Measurements from ENCODE around the gene CDHR2. TPM values are rescaled to one million over a fixed set of nuclear protein-coding genes. Genes with fewer than 3 reads are reported as not detected.

Gene CDHR2
- total and polyA plus RNA-seq, 2 of the 13 experiments (the other 11 are each of a cell fraction or from before 2014, with no cell fraction given), result 17.9 to 20.9 TPM

GRCh38 chr5:176534640-176535039 is 14.5 kb upstream of the CDHR2 start (continued):
- no peak for TF ChIP-seq MAFK (conservative IDR thresholded peaks at IDR 0.05 in 1 of 2, IDR thresholded peaks at IDR 0.05 in 1 of 2; ENCODE audit: low read length in 2 of 2)
- peak; percentile 5; the same call in 1 of the 2 replicates for TF ChIP-seq ZNF768 (CRISPR knock-in tag; IDR thresholded peaks at IDR 0.05)
- 0 out of 2 replicates have a peak, but pooled peaks have one; percentile 9 for TF ChIP-seq ZNF33B (CRISPR knock-in tag; IDR thresholded peaks at IDR 0.05)
- no peak for TF ChIP-seq ZNF260 (CRISPR knock-in tag; IDR thresholded peaks at IDR 0.05; ENCODE audit: borderline replicate concordance, low read depth)
- TF ChIP-seq EP300 (IDR thresholded peaks at IDR 0.05; ENCODE audit: low read depth in 2 of 2, low read length in 2 of 2), result no peak
- no peak for TF ChIP-seq EP300 (CRISPR knock-in tag; IDR thresholded peaks at IDR 0.05; ENCODE audit: borderline replicate concordance)
- no peak for TF ChIP-seq MIER3 (CRISPR knock-in tag; IDR thresholded peaks at IDR 0.05; ENCODE audit: borderline replicate concordance)
- no peak for TF ChIP-seq ZNF737 (CRISPR knock-in tag; IDR thresholded peaks at IDR 0.05; ENCODE audit: borderline replicate concordance)
- 0 out of 2 replicates have a peak, but pooled peaks have one; percentile 3 for TF ChIP-seq REPIN1 (CRISPR knock-in tag; IDR thresholded peaks at IDR 0.05; ENCODE audit: borderline replicate concordance, low read depth)
- TF ChIP-seq TFAP4 (IDR thresholded peaks at IDR 0.05; ENCODE audit: borderline replicate concordance, low read depth), result no peak
- 0 out of 2 replicates have a peak, but pooled peaks have one; percentile 34 for TF ChIP-seq ZNF691 (CRISPR knock-in tag; IDR thresholded peaks at IDR 0.05; ENCODE audit: borderline replicate concordance, low read depth)
- TF ChIP-seq ZNF619 (CRISPR knock-in tag; IDR thresholded peaks at IDR 0.05), result no peak
- TF ChIP-seq ZNF557 (CRISPR knock-in tag; IDR thresholded peaks at IDR 0.05), result no peak
- TF ChIP-seq STAT6 (CRISPR knock-in tag; IDR thresholded peaks at IDR 0.05; ENCODE audit: borderline replicate concordance), result no peak
- TF ChIP-seq AKNA (CRISPR knock-in tag; IDR thresholded peaks at IDR 0.05; ENCODE audit: borderline replicate concordance), result no peak
- no peak for TF ChIP-seq ZBTB37 (CRISPR knock-in tag; IDR thresholded peaks at IDR 0.05)

All from HepG2 (cell line).